ENCODE measurements around the gene TPSG1.

TPSG1 gene

DNA sequence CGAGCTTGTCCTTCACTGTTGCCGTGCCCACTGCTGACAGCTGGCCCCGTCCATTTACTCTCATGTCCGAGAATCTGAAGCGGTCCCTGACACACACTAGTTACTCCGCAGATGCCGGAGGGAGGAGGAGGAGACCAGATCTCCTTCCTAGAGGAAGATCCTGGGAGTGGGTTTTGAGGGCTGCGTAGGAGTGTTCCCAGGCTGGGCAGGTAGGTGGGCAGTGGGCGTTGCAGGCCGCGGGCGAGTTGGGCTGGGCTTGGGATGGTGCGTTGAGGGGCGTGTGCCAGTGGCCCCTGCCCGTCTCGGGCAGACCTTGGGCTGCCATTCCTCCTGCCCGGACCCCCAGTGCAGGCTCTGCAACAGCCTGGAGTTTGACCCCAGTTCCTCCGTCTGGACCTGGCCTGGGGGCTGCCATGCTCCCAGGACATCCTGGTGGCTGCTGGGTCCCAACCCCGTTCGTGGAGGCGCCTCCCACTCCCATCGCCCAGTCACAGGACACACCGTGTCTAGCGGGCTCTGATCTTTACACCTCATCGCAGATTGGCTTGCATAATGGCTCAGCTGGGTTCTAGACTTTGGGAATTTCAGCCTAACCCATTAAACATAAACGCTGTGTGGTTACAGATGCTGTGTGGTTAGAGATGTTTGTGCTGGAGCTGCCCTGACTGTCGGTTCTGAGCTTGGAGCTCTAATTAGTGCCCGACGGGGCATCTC lies 49.3 kb downstream of the TPSG1 start:
- DNase-seq: no peak

DNA sequence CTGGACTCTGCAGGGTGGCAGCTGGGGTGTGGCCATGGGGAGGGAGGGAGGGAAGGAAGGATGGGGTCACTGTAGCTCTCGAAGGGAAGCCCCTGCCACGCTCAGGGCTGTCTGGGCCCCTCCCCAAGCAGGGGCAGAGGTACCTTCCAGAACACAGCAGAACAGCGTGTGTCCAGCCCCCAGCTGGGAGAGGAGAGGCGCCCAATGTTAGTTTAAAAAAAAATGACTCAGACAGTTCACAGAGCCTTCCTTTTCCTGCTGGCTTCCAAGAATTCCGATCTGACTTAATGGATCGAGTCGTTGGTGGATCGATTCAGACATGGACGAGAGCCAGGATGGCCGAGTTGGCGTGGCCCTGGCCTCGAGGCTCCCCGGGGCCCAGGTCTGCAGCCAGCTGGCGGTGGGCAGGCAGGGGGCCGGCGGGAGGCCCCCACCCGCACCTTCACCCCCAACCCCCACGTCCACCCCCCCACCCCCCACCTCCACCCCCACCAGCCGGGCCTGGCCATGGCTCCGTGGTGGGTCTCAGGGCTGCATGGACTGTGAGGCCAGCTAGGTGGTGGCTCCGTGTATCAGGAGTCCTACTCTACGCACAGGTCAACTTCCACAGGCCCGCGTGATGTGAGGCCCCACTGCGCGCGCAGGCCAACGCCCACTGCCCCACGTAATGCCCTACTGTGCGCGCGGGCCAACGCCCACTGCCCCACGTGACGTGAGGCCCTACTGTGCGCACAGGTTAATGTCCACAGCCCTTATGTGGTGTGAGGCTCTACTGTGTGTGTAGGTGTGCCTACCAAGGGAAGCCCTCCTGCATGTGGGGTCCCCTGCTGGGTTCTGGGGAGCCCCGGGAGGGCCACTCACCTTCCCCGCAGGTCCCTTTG lies 50.4 kb downstream of the TPSG1 start:
- DNase-seq: no peak

DNA sequence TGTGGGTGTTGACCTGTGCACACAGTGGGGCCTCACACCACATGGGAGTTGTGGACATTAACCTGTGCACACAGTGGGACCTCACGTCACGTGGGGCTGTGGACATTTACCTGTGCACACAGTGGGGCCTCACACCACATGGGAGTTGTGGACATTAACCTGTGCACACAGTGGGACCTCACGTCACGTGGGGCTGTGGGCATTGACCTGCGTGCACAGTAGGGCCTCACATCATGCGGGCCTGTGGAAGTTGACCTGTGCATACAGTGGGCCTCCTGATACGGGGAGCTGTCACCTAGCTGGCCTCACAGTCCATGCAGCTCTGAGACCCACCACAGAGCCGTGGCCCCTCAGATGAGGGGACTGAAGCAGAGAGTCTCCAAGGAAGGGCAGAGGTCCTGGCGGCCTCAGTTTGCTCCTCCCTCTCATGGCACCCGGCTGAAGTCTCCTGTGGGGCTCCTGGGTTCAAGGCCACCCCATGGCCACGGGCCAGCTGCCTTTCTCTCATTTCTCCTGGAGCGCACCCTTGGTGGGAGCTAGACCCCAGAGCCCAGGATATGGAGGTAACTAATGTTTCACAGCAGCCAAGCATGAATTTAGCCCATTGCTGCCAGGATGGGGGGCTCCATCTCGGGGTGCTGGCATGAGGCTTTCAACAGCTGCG lies 51.1 kb downstream of the TPSG1 start:
- no peak for DNase-seq

DNA sequence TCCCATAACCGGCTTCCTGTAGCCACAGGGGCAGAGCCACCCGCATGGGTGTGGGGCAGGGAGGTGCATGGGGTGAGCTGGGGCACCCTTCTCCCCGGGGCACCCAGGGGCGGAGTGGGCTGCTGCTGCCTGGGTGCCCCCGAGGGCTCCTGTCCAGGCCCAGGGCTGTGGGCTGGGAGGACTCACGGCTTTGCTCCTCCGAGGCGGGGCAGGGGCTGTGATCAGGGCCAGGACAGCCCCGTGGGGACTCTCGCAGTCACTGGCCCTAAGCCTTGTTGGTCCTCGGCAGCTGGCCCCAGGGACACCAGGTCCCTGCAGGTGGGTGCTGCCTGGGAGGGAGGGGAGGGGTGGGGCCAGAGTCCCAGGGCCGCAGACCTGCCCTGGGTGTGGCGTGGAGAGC lies 52.4 kb downstream of the TPSG1 start:
- no peak for DNase-seq

DNA sequence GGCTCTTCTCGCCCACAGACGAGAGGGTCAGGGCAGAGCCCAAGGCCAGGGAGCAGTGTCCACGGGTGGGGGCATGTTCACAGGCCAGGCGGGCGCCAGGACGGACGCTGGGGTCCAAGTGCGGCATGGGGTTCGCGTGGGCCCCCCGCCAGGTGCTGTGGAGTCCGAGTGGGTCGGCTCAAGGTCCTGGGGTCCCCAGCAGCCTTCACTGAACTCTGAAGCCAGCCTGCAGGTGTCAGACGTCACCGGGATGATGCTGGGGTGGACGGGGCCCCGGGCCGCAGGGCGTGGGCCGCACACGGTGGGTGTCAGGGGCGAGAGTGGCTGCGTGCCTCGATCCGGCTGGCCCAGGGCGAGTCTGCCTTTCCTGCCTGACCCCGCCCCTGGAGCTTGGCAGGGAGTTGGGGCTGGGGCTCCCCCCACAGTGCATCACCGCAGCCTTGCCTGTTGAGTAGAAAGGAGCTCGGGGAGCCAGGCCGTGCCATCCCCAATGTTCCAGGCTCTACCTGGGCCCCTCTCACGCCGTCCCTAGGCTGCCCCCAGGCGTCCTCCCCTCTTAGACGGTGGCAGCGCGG lies 53.1 kb downstream of the TPSG1 start:
- DNase-seq: no peak
